ENCODE results near the gene GOSR2.

Gene GOSR2

GRCh38 chr17:46922804-46923635, at the start of gene GOSR2:
Gene GOSR2 (plus strand): TSS chr17:46923160. CDS start chr17:46923193, 33 bp downstream.
- peak within 1 kb of the TSS; percentile 100 for H3K27ac Mint-ChIP-seq
- H3K36me3 Mint-ChIP-seq (ENCODE audit: low read depth) = no peaks in the 10 kb centered on the region
- H3K4me3 Mint-ChIP-seq = peak within 1 kb of the TSS; percentile 86 to 93 (median 92)
- TF ChIP-seq CTCF (IDR thresholded peaks at IDR 0.05; ENCODE audit: unreplicated experiment in 3 of 3) = no peak
- H3K27me3 Mint-ChIP-seq (ENCODE audit: low read depth) = no peaks in the 10 kb centered on the region
- no peaks in the 10 kb centered on the region for H3K9me3 Mint-ChIP-seq
- peaks cover 32% of the 10 kb centered on the region for H3K4me1 Mint-ChIP-seq

GRCh38 chr17:46873941-46874645, 48.9 kb upstream of the GOSR2 start:
- Mint-ChIP-seq H3K27ac (no peak overlapping the region), H3K4me3 (no peak overlapping the region), H3K36me3 (ENCODE audit: low read depth) (no peaks in the 10 kb centered on the region), H3K27me3 (ENCODE audit: low read depth) (peaks cover 12% of the 10 kb centered on the region), H3K4me1 (peaks cover 4% of the 10 kb centered on the region), H3K9me3 (no peaks in the 10 kb centered on the region)
- TF ChIP-seq CTCF (IDR thresholded peaks at IDR 0.05; ENCODE audit: unreplicated experiment in 3 of 3) = no peak

DNA sequence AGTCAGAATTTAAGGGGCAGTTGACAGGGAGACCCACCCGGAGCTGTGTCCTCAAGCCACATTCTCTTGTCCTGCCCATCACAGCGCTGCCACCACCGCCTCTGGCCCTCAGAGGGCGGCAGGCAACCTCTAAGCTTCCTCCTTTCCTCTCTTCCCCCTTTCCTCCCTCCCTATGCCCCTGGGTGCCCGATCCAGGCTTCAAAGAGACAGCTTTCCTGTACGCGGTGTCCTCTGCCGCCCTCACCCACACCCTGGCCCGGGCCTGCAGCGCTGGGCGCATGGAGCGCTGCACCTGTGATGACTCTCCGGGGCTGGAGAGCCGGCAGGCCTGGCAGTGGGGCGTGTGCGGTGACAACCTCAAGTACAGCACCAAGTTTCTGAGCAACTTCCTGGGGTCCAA, 48.1 kb upstream of the GOSR2 start:
- no peak overlapping the region for H3K27ac Mint-ChIP-seq
- H3K4me1 Mint-ChIP-seq = peaks cover 4% of the 10 kb centered on the region
- no peak overlapping the region for H3K4me3 Mint-ChIP-seq
- no peaks in the 10 kb centered on the region for H3K9me3 Mint-ChIP-seq
- no peak for TF ChIP-seq CTCF (IDR thresholded peaks at IDR 0.05; ENCODE audit: unreplicated experiment in 3 of 3)
- H3K36me3 Mint-ChIP-seq (ENCODE audit: low read depth) = no peaks in the 10 kb centered on the region
- H3K27me3 Mint-ChIP-seq (ENCODE audit: low read depth) = peaks cover 8% of the 10 kb centered on the region

DNA sequence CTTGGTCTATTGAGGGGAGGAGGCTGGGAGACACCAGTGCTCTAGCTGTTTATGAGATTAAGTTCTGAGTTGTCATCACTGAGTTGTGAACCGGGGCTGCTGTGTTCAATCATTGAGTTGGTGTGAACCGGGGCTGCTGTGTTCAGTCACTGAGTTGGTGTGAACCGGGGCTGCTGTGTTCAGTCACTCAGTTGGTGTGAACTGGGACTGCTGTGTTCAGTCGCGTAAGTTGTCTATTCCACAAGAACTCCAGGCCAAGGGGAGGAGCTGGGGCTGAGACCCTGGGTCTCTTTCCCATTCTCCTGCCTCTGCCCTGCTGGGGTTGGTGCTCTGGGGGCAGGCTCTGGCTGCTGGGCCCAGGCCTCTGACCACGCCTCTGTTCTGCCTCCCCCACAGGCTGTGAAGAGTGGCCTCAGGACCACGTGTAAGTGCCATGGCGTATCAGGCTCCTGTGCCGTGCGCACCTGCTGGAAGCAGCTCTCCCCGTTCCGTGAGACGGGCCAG, 47.1 kb upstream of the GOSR2 start:
- no peak overlapping the region for H3K4me3 Mint-ChIP-seq
- no peak overlapping the region for H3K27ac Mint-ChIP-seq
- no peaks in the 10 kb centered on the region for H3K36me3 Mint-ChIP-seq (ENCODE audit: low read depth)
- H3K27me3 Mint-ChIP-seq (ENCODE audit: low read depth) = peaks cover 8% of the 10 kb centered on the region
- no peaks in the 10 kb centered on the region for H3K9me3 Mint-ChIP-seq
- H3K4me1 Mint-ChIP-seq = no peaks in the 10 kb centered on the region
- TF ChIP-seq CTCF (IDR thresholded peaks at IDR 0.05; ENCODE audit: unreplicated experiment in 3 of 3) = no peak

- Mint-ChIP-seq H3K9me3 (no peaks in the 10 kb centered on the region), H3K27me3 (ENCODE audit: low read depth) (peaks cover 8% of the 10 kb centered on the region), H3K4me3 (no peak overlapping the region), H3K27ac (no peak overlapping the region), H3K36me3 (ENCODE audit: low read depth) (no peaks in the 10 kb centered on the region), H3K4me1 (no peaks in the 10 kb centered on the region)
- peak; percentile 16 to 27 (median 21) for TF ChIP-seq CTCF (IDR thresholded peaks at IDR 0.05; ENCODE audit: unreplicated experiment in 3 of 3)
Observed at GRCh38 chr17:46876353-46876887, 46.5 kb upstream of the GOSR2 start.
